RWPE2 (cell line): Measurements from ENCODE around the gene DNAJC5.
A peak's percentile ranks its signal among the peaks of the same experiment; 100 is the strongest.

ENCODE experiments used
- ATAC-seq: fragments of 200-7000 bp; cut with Tn5 transposase; 3 replicates; pipeline ENCODE4 v1.9.1; 2021; ENCODE audit warnings: low read depth
- DNase-seq: peaks from one replicate; pipeline ENCODE4 v3.0.0-alpha.2; 2020; ENCODE audit warnings: low spot score
- H3K27ac ChIP-seq: fragments of 450-650 bp; 2 replicates; pipeline ENCODE4 v1.5.1; 2017; ENCODE audit warnings: mild to moderate bottlenecking; ENCODE audit not compliant: poor library complexity, severe bottlenecking
- H3K27me3 ChIP-seq: fragments of 250-450 bp; sonication (Bioruptor Pico); 2 replicates; pipeline ENCODE4 v1.5.1; 2021; ENCODE audit warnings: mild to moderate bottlenecking, moderate library complexity; ENCODE audit not compliant: insufficient read depth, poor library complexity, severe bottlenecking
- H3K36me3 ChIP-seq: fragments of 250-450 bp; sonication (Bioruptor Pico); 2 replicates; pipeline ENCODE4 v1.5.1; 2020; ENCODE audit warnings: low read depth, mild to moderate bottlenecking, moderate library complexity
- H3K4me1 ChIP-seq: fragments of 250-450 bp; sonication (Bioruptor Pico); 2 replicates; pipeline ENCODE4 v1.5.1; 2021; ENCODE audit warnings: mild to moderate bottlenecking, moderate library complexity; ENCODE audit not compliant: insufficient read depth, poor library complexity, severe bottlenecking
- H3K4me3 ChIP-seq: fragments of 250-450 bp; sonication (Bioruptor Pico); 2 replicates; pipeline ENCODE4 v1.5.1; 2021; ENCODE audit warnings: mild to moderate bottlenecking, moderate library complexity; ENCODE audit not compliant: severe bottlenecking
- H3K9me3 ChIP-seq: fragments of 250-450 bp; sonication (Bioruptor Pico); 2 replicates; pipeline ENCODE4 v1.5.1; 2021; ENCODE audit warnings: mild to moderate bottlenecking, moderate library complexity; ENCODE audit not compliant: severe bottlenecking
- CTCF ChIP-seq: fragments of 450-650 bp; IDR thresholded peaks from one replicate; pipeline ENCODE4 v1.5.1; 2017; ENCODE audit warnings: mild to moderate bottlenecking, moderate library complexity; ENCODE audit not compliant: poor library complexity, severe bottlenecking

The DNAJC5 gene

GRCh38 chr20:63964412-63964811 is 69.5 kb downstream of the DNAJC5 start:
- ATAC-seq (no peak), DNase-seq (peak; percentile 84)
- H3K9me3 ChIP-seq: no peaks in the 10 kb centered on the region
- H3K27ac ChIP-seq: no peak overlapping the region
- no peak for TF ChIP-seq CTCF
- no peaks in the 10 kb centered on the region for H3K27me3 ChIP-seq
- no peaks in the 10 kb centered on the region for H3K4me1 ChIP-seq
- H3K4me3 ChIP-seq: no peak overlapping the region
- H3K36me3 ChIP-seq: peaks cover 54% of the 10 kb centered on the region

- Histone ChIP-seq H3K27ac (no peak overlapping the region), H3K9me3 (no peaks in the 10 kb centered on the region), H3K27me3 (no peaks in the 10 kb centered on the region), H3K4me1 (no peaks in the 10 kb centered on the region), H3K36me3 (peaks cover 50% of the 10 kb centered on the region), H3K4me3 (no peak overlapping the region)
- DNase-seq (peak; percentile 88), ATAC-seq (no peak)
- TF ChIP-seq CTCF: no peak
Measured at GRCh38 chr20:63966172-63966943, 71.4 kb downstream of the DNAJC5 start.

- H3K36me3 ChIP-seq: peaks cover 44% of the 10 kb centered on the region
- no peak for ATAC-seq
Measured at GRCh38 chr20:63966944-63967322, 72.0 kb downstream of the DNAJC5 start.

GRCh38 chr20:63967330-63968135 is 72.6 kb downstream of the DNAJC5 start:
- no peak overlapping the region for H3K4me3 ChIP-seq
- H3K4me1 ChIP-seq: no peaks in the 10 kb centered on the region
- H3K27ac ChIP-seq: no peak overlapping the region
- TF ChIP-seq CTCF: no peak
- DNase-seq (peak; percentile 84), ATAC-seq (no peak)
- no peaks in the 10 kb centered on the region for H3K9me3 ChIP-seq
- H3K27me3 ChIP-seq: no peaks in the 10 kb centered on the region
- peaks cover 38% of the 10 kb centered on the region for H3K36me3 ChIP-seq

More at GRCh38 chr20:63966944-63967322, 72.0 kb downstream of the DNAJC5 start:
- Histone ChIP-seq H3K9me3 (no peaks in the 10 kb centered on the region), H3K4me3 (no peak overlapping the region), H3K4me1 (no peaks in the 10 kb centered on the region), H3K27ac (no peak overlapping the region), H3K27me3 (no peaks in the 10 kb centered on the region)
- TF ChIP-seq CTCF: no peak
- DNase-seq: no peak
